HG03196 (cell line): ENCODE results near the gene KCTD11.

Experiments used
- ATAC-seq: cut with Tn5 transposase; IDR thresholded peaks from one replicate; pipeline ENCODE4 v1.9.1; 2021; ENCODE audit not compliant: unreplicated experiment

The KCTD11 gene

GRCh38 chr17:7370853-7371252 lies 18.9 kb downstream of the KCTD11 start:
- ATAC-seq = no peak

- no peak for ATAC-seq
Measured at GRCh38 chr17:7374353-7374752, 22.4 kb downstream of the KCTD11 start.

- ATAC-seq = no peak
Measured at GRCh38 chr17:7379134-7379533, 27.2 kb downstream of the KCTD11 start.

GRCh38 chr17:7380321-7380720 lies 28.4 kb downstream of the KCTD11 start:
- ATAC-seq = no peak

- no peak for ATAC-seq
Measured at GRCh38 chr17:7380855-7381683, 29.1 kb downstream of the KCTD11 start, which contains the start of gene TNK1. Gene TNK1, plus strand, starts transcription at chr17:7381089. Its CDS starts 1,838 bp downstream, at chr17:7382927.

- ATAC-seq = no peak
Measured at GRCh38 chr17:7382901-7383300, 30.9 kb downstream of the KCTD11 start.

- ATAC-seq = no peak
Measured at GRCh38 chr17:7383371-7383741, 31.4 kb downstream of the KCTD11 start.

- peak; percentile 54 for ATAC-seq
Measured at GRCh38 chr17:7383742-7384488, 32.0 kb downstream of the KCTD11 start.

- no peak for ATAC-seq
Measured at GRCh38 chr17:7384489-7385081, 32.6 kb downstream of the KCTD11 start.

- ATAC-seq = no peak
Measured at GRCh38 chr17:7388856-7389255, 36.9 kb downstream of the KCTD11 start.

- no peak for ATAC-seq
Measured at GRCh38 chr17:7389924-7390910, 38.3 kb downstream of the KCTD11 start.

- no peak for ATAC-seq
Measured at GRCh38 chr17:7391307-7391706, 39.3 kb downstream of the KCTD11 start.

- ATAC-seq = no peak
Measured at GRCh38 chr17:7392696-7393612, 41.0 kb downstream of the KCTD11 start.

- peak; percentile 40 for ATAC-seq
Measured at GRCh38 chr17:7393613-7394451, 41.9 kb downstream of the KCTD11 start.

- peak; percentile 75 for ATAC-seq
Measured at GRCh38 chr17:7394452-7395191, 42.7 kb downstream of the KCTD11 start, which contains the start of gene PLSCR3. Gene PLSCR3, minus strand, starts transcription at chr17:7394525. Its CDS starts 415 bp downstream, at chr17:7394110.

- ATAC-seq = no peak
Measured at GRCh38 chr17:7396147-7396546, 44.2 kb downstream of the KCTD11 start.

- ATAC-seq = no peak
Measured at GRCh38 chr17:7398612-7399011, 46.6 kb downstream of the KCTD11 start.
